H4 (cell line): ENCODE results near the gene MED9. TPM values are rescaled to one million over a fixed set of nuclear protein-coding genes. Genes with fewer than 3 reads are reported as not detected.
A peak's percentile ranks its signal among the peaks of the same experiment; 100 is the strongest.

ENCODE experiments used
- DNase-seq: peaks from one replicate; pipeline ENCODE4 v3.0.0-alpha.2; 2015; ENCODE audit warnings: low spot score
- total RNA-seq: library from RNA; depleted of rRNA; stranded (reverse); fragments of >200 nt; shearing (Covaris generic); gene quantifications from 2 replicates; pipeline ENCODE4 v1.2.3, GENCODE V29; 2014

The MED9 gene
- total RNA-seq, 1 experiment from 2014 or later: 17.5 TPM

GRCh38 chr17:17503566-17504130 lies 26.8 kb downstream of the MED9 start:
- no peak for DNase-seq

- DNase-seq: no peak
These were observed 27.7 kb downstream of the MED9 start for GRCh38 chr17:17504341-17505140.

GRCh38 chr17:17505151-17505550 lies 28.4 kb downstream of the MED9 start:
- DNase-seq: no peak

GRCh38 chr17:17505610-17506171 lies 28.9 kb downstream of the MED9 start:
- no peak for DNase-seq

- no peak for DNase-seq
These were observed 29.5 kb downstream of the MED9 start for GRCh38 chr17:17506181-17506741.

- DNase-seq: no peak
These were observed 30.2 kb downstream of the MED9 start for GRCh38 chr17:17506893-17507464.

- DNase-seq: no peak
These were observed 30.7 kb downstream of the MED9 start for GRCh38 chr17:17507465-17508011.

- no peak for DNase-seq
These were observed 31.3 kb downstream of the MED9 start for GRCh38 chr17:17508019-17508535.

GRCh38 chr17:17508646-17509591 lies 32.1 kb downstream of the MED9 start:
- no peak for DNase-seq

- DNase-seq: no peak
These were observed 33.0 kb downstream of the MED9 start for GRCh38 chr17:17509601-17510425.

- no peak for DNase-seq
These were observed 33.9 kb downstream of the MED9 start for GRCh38 chr17:17510456-17511292.

GRCh38 chr17:17511293-17511741 lies 34.5 kb downstream of the MED9 start:
- no peak for DNase-seq

GRCh38 chr17:17511881-17512858 lies 35.4 kb downstream of the MED9 start:
- peak; percentile 97 for DNase-seq

GRCh38 chr17:17512866-17513265 lies 36.1 kb downstream of the MED9 start:
- DNase-seq: no peak

GRCh38 chr17:17513626-17514025 lies 36.8 kb downstream of the MED9 start:
- DNase-seq: no peak

GRCh38 chr17:17514361-17514992 lies 37.7 kb downstream of the MED9 start:
- DNase-seq: no peak
